Adrenal gland (tissue), 12 donors: ENCODE results near the gene SWAP70. TPM values are rescaled to one million over a fixed set of nuclear protein-coding genes. Genes with fewer than 3 reads are reported as not detected.
A peak's percentile ranks its signal among the peaks of the same experiment; 100 is the strongest.

Experiments
- DNase-seq, 7 donors: peaks; one replicate each; pipeline ENCODE4 v3.0.0-alpha.2; 2019 to 2020
- H3K27ac ChIP-seq, 5 donors: fragments of 200-600 bp; sonication (generic) in 4 of 5; 1 replicate in 3 of 5; 2 replicates in 2 of 5; pipeline versions ENCODE4 v1.5.1 to v1.8.0; 2016 to 2020; ENCODE audit warnings: mild to moderate bottlenecking in 1 of 5
- H3K27me3 ChIP-seq: fragments of 200-600 bp; 2 replicates; pipeline ENCODE4 v1.8.0; 2021
- H3K36me3 ChIP-seq, 2 donors: fragments of 200-600 bp; replicated peaks in 1 of 2; 1 replicate in 1 of 2; 2 replicates in 1 of 2; pipeline versions ENCODE4 v1.5.1 to v1.8.0; 2018 to 2022
- H3K4me1 ChIP-seq, 2 donors: fragments of 200-600 bp; replicated peaks in 1 of 2; 1 replicate in 1 of 2; 2 replicates in 1 of 2; pipeline versions ENCODE4 v1.5.1 to v1.8.0; 2018 to 2021
- H3K4me3 ChIP-seq, 4 donors: fragments of 200-600 bp; sonication (generic) in 3 of 4; one replicate each; pipeline ENCODE4 v1.5.1; 2016 to 2018
- H3K9me3 ChIP-seq, 3 donors: fragments of 200-600 bp; sonication (generic) in 1 of 3; replicated peaks in 1 of 3; 1 replicate in 2 of 3; 2 replicates in 1 of 3; pipeline versions ENCODE4 v1.5.1 to v1.8.0; 2016 to 2021
- POLR2A ChIP-seq, 2 donors: fragments of 450-650 bp; IDR thresholded peaks; one replicate each; pipeline ENCODE4 v1.6.1; 2017; ENCODE audit warnings: antibody characterized with exemption in 2 of 2, mild to moderate bottlenecking in 2 of 2, moderate library complexity in 1 of 2
- WGBS, 4 donors: extraction: QIAGEN DNeasy Blood & Tissue Kit in 2 of 4; methylation state at CpG; one replicate each; pipeline versions ENCODE4 v1.1.5 to v1.1.7; 2013 to 2017; 5-methylcytosine and 5-hydroxymethylcytosine counted together
- intact Hi-C, 2 donors: fragments of 100-400 bp; cut with DNase I; formaldehyde crosslinking; loops; one replicate each; pipeline versions ENCODE4 v1.14.1 to v1.15.0; 2022 to 2023
- polyA plus RNA-seq, 3 donors: library from polyadenylated mRNA; stranded (reverse); fragments of 200-250 nt in 2 of 3; fragments of 350-450 nt in 1 of 3; fragmentation: Illumina TruSeq in 1 of 3; extraction: RNeasy Lipid Tissue Mini Kit (QIAGEN cat#74804) in 1 of 3; gene quantifications; one replicate each; pipeline ENCODE4 v1.2.3, GENCODE V29; 2013 to 2014
- total RNA-seq, 9 donors: library from RNA; depleted of rRNA in 4 of 9; stranded (reverse); fragments of >200 nt in 4 of 9; fragments of 120-200 nt in 1 of 9; fragmentation: NEBNext Ultra II Directional in 1 of 9; extraction: Animal tissue kit (Norgen Biotek cat#: 25700) in 1 of 9; gene quantifications; one replicate each; pipeline versions ENCODE4 v1.1.0 to v1.2.4, GENCODE V29; 2013 to 2023
- TF ChIP-seq, protein P1 (sequence below), 6 experiments: fragments of 450-650 bp in 4 of 6; fragments of 200-600 bp in 2 of 6; sonication (generic) in 1 of 6; IDR thresholded peaks; 1 replicate in 5 of 6; 2 replicates in 1 of 6; pipeline versions ENCODE4 v1.5.1 to v1.8.0; 2016 to 2021; ENCODE audit warnings: antibody characterized with exemption in 6 of 6, mild to moderate bottlenecking in 2 of 6, moderate library complexity in 1 of 6
- donor health status: healthy with polysubstance abuse.
- donor health status: Bipolar disorder and iron deficiency.
- donor health status: DM: yes; HTN: yes; CAD: no.
- donor health status: DM: no; HTN: no; CAD: no.
- donor health status: DM: no; HTN: no; CAD: no.
- donor health status: DM: yes; HTN: yes; CAD: no.

SWAP70 gene
- total and polyA plus RNA-seq, 12 donors: 6.5 to 23.5 (median 17.0) TPM

DNA sequence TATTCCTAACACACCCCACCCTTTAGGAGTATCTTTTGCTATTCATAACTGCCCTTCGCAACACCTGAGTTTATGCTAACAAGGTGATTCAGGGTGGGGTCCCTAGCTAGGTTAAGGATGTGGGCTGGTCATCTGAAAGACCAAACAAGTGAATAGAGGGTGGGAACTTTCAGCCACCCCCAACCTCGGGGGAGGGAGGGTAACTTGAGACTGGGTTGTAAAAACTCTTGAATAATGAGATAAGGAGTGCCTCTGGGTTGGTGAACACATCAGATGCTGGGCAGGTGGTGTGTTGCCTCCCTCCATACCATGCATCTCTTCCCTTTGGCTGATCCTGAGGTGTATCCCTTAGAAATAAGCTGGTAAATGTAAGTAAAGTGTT is 111.5 kb downstream of the SWAP70 start:
- 36 to 80% (median 54%) methylated on average over 2 of the region's 2 CpGs for WGBS, 4 donors

DNA sequence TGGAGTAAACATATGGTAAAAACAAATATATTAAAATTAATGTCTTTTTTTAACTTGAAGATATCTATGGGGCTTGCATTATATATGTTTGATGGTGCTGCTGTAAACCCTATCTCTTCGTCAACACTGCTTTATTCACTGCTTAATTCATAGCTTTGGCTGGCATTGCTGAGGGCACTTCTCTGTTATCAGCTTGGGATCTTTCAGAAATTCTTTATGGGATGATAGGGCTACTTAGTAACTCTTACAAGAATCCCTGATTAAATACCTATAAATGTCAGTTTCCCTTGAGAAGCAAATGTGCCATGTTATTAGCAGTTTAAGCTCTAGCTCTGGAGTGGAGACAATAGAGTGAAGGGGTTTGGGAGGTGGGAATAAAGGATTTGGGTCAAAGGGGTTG is 112.3 kb downstream of the SWAP70 start:
- 92 to 100% (median 96%) methylated on average over 1 of the region's 1 CpG for WGBS, 4 donors
- H3K36me3 ChIP-seq: peaks cover 0 to 20% of the 10 kb centered on the region in 2 donors
- intact Hi-C loops: no loop called here

More for the DNA sequence above, 111.5 kb downstream of the SWAP70 start:
- H3K9me3 ChIP-seq: no peaks in the 10 kb centered on the region
- intact Hi-C loops: no loop called here
- H3K4me3 ChIP-seq: no peak overlapping the region
- no peaks in the 10 kb centered on the region for H3K27me3 ChIP-seq
- peak overlapping the region in 2 of 5 donors; percentile 36 to 44 for H3K27ac ChIP-seq
- TF ChIP-seq, protein P1, sequence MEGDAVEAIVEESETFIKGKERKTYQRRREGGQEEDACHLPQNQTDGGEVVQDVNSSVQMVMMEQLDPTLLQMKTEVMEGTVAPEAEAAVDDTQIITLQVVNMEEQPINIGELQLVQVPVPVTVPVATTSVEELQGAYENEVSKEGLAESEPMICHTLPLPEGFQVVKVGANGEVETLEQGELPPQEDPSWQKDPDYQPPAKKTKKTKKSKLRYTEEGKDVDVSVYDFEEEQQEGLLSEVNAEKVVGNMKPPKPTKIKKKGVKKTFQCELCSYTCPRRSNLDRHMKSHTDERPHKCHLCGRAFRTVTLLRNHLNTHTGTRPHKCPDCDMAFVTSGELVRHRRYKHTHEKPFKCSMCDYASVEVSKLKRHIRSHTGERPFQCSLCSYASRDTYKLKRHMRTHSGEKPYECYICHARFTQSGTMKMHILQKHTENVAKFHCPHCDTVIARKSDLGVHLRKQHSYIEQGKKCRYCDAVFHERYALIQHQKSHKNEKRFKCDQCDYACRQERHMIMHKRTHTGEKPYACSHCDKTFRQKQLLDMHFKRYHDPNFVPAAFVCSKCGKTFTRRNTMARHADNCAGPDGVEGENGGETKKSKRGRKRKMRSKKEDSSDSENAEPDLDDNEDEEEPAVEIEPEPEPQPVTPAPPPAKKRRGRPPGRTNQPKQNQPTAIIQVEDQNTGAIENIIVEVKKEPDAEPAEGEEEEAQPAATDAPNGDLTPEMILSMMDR (IDR thresholded peaks at IDR 0.05): no peak
- TF ChIP-seq POLR2A (IDR thresholded peaks at IDR 0.05): no peak
- peaks cover 5 to 9% of the 10 kb centered on the region in 2 donors for H3K4me1 ChIP-seq
- peaks cover 0 to 11% of the 10 kb centered on the region in 2 donors for H3K36me3 ChIP-seq
- DNase-seq: no peak

DNA sequence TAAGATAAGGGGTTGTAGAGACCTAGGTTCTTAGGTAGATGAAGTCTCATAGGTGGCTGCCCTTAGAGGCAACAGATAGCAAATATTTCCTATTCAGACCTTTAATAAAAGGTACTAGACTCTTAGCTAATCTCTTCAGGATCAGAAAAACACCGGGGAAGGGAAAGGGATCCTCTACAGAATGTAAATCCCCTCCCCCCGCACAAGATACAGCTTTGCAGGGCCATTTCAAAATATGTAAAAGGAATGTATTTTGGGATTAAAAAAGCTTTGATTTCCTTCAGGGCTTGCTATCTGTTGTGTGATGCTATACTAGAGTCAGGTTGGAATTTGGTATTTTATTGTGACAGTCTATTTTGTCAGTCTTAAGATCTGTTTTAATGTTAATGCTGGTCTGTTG is 113.2 kb downstream of the SWAP70 start:
- H3K36me3 ChIP-seq: peaks cover 0 to 23% of the 10 kb centered on the region in 2 donors

More for the DNA sequence above, 112.3 kb downstream of the SWAP70 start:
- no peak for DNase-seq
- TF ChIP-seq, protein P1 (IDR thresholded peaks at IDR 0.05): no peak
- TF ChIP-seq POLR2A (IDR thresholded peaks at IDR 0.05): no peak
- Histone ChIP-seq H3K27ac (no peak overlapping the region), H3K27me3 (no peaks in the 10 kb centered on the region), H3K4me3 (no peak overlapping the region), H3K9me3 (no peaks in the 10 kb centered on the region), H3K4me1 (peaks cover under 1 to 9% of the 10 kb centered on the region in 2 donors)

DNA sequence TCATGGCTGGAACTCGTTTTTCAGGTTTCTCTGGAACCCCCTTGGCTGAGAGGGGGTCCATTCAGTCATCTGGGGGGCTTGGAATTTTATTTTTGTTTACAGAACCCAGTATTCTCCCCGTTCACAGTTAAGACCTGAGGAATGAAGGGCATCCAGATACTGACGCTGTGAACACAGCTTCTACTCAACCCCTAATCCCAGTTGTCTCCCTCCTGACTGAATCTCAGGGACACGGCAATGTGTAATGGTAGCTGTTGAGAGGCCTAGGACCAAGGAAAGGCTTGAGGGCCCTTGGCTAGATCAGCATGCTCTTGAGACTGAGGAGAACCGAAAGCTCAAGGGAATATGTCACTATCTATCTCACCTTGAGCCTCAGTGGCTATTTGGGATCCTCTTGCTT is 113.6 kb downstream of the SWAP70 start:
- intact Hi-C loops: no loop called here
- Histone ChIP-seq H3K9me3 (no peaks in the 10 kb centered on the region), H3K27ac (no peak overlapping the region), H3K27me3 (no peaks in the 10 kb centered on the region), H3K4me3 (no peak overlapping the region), H3K36me3 (peaks cover 0 to 23% of the 10 kb centered on the region in 2 donors), H3K4me1 (peaks cover 0 to 9% of the 10 kb centered on the region in 2 donors)
- no peak for DNase-seq
- no peak for TF ChIP-seq POLR2A (IDR thresholded peaks at IDR 0.05)
- TF ChIP-seq, protein P1 (IDR thresholded peaks at IDR 0.05): no peak
- 93 to 99% (median 96%) methylated on average over 5 of the region's 5 CpGs for WGBS, 4 donors

More for the DNA sequence above, 113.2 kb downstream of the SWAP70 start:
- H3K4me3 ChIP-seq: no peak overlapping the region
- no peaks in the 10 kb centered on the region for H3K27me3 ChIP-seq
- no peak for DNase-seq
- peaks cover 0 to 9% of the 10 kb centered on the region in 2 donors for H3K4me1 ChIP-seq
- no peak overlapping the region for H3K27ac ChIP-seq
- 74 to 91% (median 88%) methylated on average over 2 of the region's 2 CpGs for WGBS, 4 donors
- TF ChIP-seq, protein P1 (IDR thresholded peaks at IDR 0.05): no peak
- TF ChIP-seq POLR2A (IDR thresholded peaks at IDR 0.05): no peak
- no peaks in the 10 kb centered on the region for H3K9me3 ChIP-seq
- intact Hi-C loops: no loop called here
